Measurements from ENCODE around the gene ITGA3.

Gene ITGA3

GRCh38 chr17:50046667-50047066 is 9.2 kb upstream of the ITGA3 start:
- no CpG with 5 or more reads among the region's 6 CpGs for WGBS (ENCODE audit: insufficient coverage, insufficient read length)
- DNase-seq (ENCODE audit: low read depth, low spot score): no peak

DNA sequence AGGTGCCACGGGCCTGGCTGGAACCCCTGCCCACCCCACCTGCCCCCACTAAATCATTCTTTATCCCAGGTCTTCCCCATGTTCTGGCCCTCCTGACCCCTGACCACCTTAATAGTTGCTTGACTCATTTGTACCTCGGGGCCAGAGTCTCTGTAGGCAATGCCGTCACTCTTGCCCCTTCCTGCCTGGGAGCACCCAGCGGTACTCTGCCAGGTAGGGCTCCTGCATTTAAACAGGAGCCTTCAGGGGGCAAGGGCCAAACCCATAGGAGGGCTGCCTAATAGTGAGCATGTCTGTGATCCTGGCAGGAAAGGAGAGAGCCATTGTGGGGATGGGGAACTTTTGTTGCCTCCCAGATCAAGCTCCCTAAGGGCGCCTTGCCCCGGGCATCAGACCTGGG is 8.8 kb upstream of the ITGA3 start:
- Histone ChIP-seq H3K27me3 (ENCODE audit: control insufficient read depth, insufficient read depth, low read length) (no peaks in the 10 kb centered on the region), H3K27ac (ENCODE audit: low read length) (no peak overlapping the region), H3K36me3 (ENCODE audit: control insufficient read depth, insufficient read depth, low read length) (no peaks in the 10 kb centered on the region), H3K4me3 (ENCODE audit: low read length) (no peak overlapping the region), H3K4me1 (ENCODE audit: control insufficient read depth, insufficient read depth, low read length) (peaks cover 12% of the 10 kb centered on the region; the same call in 1 of the 2 replicates), H3K9me3 (ENCODE audit: control insufficient read depth, insufficient read depth, low read length) (no peaks in the 10 kb centered on the region)
- no CpG with 5 or more reads among the region's 6 CpGs for WGBS (ENCODE audit: insufficient coverage, insufficient read length)
- DNase-seq (ENCODE audit: low read depth, low spot score): no peak

More at GRCh38 chr17:50046667-50047066, 9.2 kb upstream of the ITGA3 start:
- peaks cover 12% of the 10 kb centered on the region; the same call in 1 of the 2 replicates for H3K4me1 ChIP-seq (ENCODE audit: control insufficient read depth, insufficient read depth, low read length)
- H3K27me3 ChIP-seq (ENCODE audit: control insufficient read depth, insufficient read depth, low read length): no peaks in the 10 kb centered on the region
- no peaks in the 10 kb centered on the region for H3K9me3 ChIP-seq (ENCODE audit: control insufficient read depth, insufficient read depth, low read length)
- no peak overlapping the region for H3K4me3 ChIP-seq (ENCODE audit: low read length)
- H3K36me3 ChIP-seq (ENCODE audit: control insufficient read depth, insufficient read depth, low read length): no peaks in the 10 kb centered on the region
- H3K27ac ChIP-seq (ENCODE audit: low read length): no peak overlapping the region

DNA sequence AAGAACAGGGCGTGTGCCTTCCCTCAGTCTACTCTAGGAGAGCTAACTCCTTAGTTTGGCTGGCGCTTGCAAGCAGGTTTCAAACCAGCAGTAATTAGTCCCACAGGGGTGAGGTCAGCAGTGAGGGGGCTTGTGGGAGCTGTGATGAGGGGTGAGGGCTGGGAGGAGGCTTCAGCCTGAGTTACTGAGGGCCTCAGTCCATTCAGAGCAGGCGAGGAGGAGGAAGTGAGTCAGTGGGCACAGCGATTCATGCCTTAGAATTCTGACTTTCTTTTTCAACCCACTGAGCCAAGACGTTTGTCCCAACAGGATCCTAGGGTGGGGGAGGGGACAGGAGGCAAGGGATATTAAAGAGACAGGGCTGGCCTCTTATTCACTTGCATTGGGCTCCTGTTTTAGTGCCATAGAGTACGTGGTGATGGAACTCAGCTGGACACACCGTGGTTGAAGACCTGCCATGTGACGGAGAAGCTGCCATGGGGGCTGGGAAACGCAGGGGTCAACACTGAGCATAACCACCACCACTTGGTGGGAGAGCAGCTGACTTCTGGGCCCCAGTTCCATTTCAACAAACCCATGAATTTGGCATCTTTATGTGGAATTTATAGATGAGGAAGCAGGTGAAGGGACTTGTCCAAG is 8.3 kb upstream of the ITGA3 start:
- DNase-seq (ENCODE audit: low read depth, low spot score): no peak
- Histone ChIP-seq H3K36me3 (ENCODE audit: control insufficient read depth, insufficient read depth, low read length) (no peaks in the 10 kb centered on the region), H3K27me3 (ENCODE audit: control insufficient read depth, insufficient read depth, low read length) (no peaks in the 10 kb centered on the region), H3K27ac (ENCODE audit: low read length) (no peak overlapping the region), H3K4me1 (ENCODE audit: control insufficient read depth, insufficient read depth, low read length) (peaks cover 12% of the 10 kb centered on the region; the same call in 1 of the 2 replicates), H3K9me3 (ENCODE audit: control insufficient read depth, insufficient read depth, low read length) (no peaks in the 10 kb centered on the region), H3K4me3 (ENCODE audit: low read length) (no peak overlapping the region)
- no CpG with 5 or more reads among the region's 9 CpGs for WGBS (ENCODE audit: insufficient coverage, insufficient read length)

GRCh38 chr17:50048146-50048720 is 7.7 kb upstream of the ITGA3 start:
- Histone ChIP-seq H3K9me3 (ENCODE audit: control insufficient read depth, insufficient read depth, low read length) (no peaks in the 10 kb centered on the region), H3K27ac (ENCODE audit: low read length) (no peak overlapping the region), H3K4me3 (ENCODE audit: low read length) (no peak overlapping the region), H3K27me3 (ENCODE audit: control insufficient read depth, insufficient read depth, low read length) (no peaks in the 10 kb centered on the region), H3K36me3 (ENCODE audit: control insufficient read depth, insufficient read depth, low read length) (no peaks in the 10 kb centered on the region), H3K4me1 (ENCODE audit: control insufficient read depth, insufficient read depth, low read length) (peaks cover 12% of the 10 kb centered on the region; the same call in 1 of the 2 replicates)
- DNase-seq (ENCODE audit: low read depth, low spot score): no peak
- no CpG with 5 or more reads among the region's 17 CpGs for WGBS (ENCODE audit: insufficient coverage, insufficient read length)

DNA sequence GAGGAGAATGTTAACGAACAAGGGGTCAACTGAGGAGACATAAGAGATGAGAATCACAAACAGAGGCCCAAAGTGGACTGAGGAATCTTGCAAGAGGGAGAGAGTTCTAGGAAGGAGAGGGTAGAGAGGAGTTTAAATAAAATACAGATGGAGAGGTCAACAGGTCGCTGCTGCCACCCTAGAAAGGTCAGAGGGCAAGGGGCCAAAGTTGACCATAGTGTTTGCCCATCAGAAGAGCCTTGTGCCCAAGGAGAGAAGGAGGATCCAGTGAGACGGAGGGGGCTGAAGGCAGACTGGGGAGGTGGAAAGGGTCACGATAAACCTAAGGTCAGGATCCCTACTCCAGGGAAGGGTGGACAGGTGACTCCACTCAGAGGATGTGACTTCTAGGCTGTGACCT is 6.9 kb upstream of the ITGA3 start:
- DNase-seq (ENCODE audit: low read depth, low spot score): no peak
- H3K27me3 ChIP-seq (ENCODE audit: control insufficient read depth, insufficient read depth, low read length): no peaks in the 10 kb centered on the region
- H3K27ac ChIP-seq (ENCODE audit: low read length): no peak overlapping the region
- no peak overlapping the region for H3K4me3 ChIP-seq (ENCODE audit: low read length)
- H3K4me1 ChIP-seq (ENCODE audit: control insufficient read depth, insufficient read depth, low read length): peaks cover 12% of the 10 kb centered on the region; the same call in 1 of the 2 replicates
- no peaks in the 10 kb centered on the region for H3K36me3 ChIP-seq (ENCODE audit: control insufficient read depth, insufficient read depth, low read length)
- no CpG with 5 or more reads among the region's 4 CpGs for WGBS (ENCODE audit: insufficient coverage, insufficient read length)
- H3K9me3 ChIP-seq (ENCODE audit: control insufficient read depth, insufficient read depth, low read length): no peaks in the 10 kb centered on the region

- Histone ChIP-seq H3K9me3 (ENCODE audit: control insufficient read depth, insufficient read depth, low read length) (no peaks in the 10 kb centered on the region), H3K27ac (ENCODE audit: low read length) (no peak overlapping the region), H3K4me1 (ENCODE audit: control insufficient read depth, insufficient read depth, low read length) (peaks cover 12% of the 10 kb centered on the region; the same call in 1 of the 2 replicates), H3K27me3 (ENCODE audit: control insufficient read depth, insufficient read depth, low read length) (no peaks in the 10 kb centered on the region), H3K4me3 (ENCODE audit: low read length) (no peak overlapping the region), H3K36me3 (ENCODE audit: control insufficient read depth, insufficient read depth, low read length) (no peaks in the 10 kb centered on the region)
- WGBS (ENCODE audit: insufficient coverage, insufficient read length): no CpG with 5 or more reads among the region's 3 CpGs
- DNase-seq (ENCODE audit: low read depth, low spot score): no peak
Observed at GRCh38 chr17:50049636-50050035, 6.3 kb upstream of the ITGA3 start.

DNA sequence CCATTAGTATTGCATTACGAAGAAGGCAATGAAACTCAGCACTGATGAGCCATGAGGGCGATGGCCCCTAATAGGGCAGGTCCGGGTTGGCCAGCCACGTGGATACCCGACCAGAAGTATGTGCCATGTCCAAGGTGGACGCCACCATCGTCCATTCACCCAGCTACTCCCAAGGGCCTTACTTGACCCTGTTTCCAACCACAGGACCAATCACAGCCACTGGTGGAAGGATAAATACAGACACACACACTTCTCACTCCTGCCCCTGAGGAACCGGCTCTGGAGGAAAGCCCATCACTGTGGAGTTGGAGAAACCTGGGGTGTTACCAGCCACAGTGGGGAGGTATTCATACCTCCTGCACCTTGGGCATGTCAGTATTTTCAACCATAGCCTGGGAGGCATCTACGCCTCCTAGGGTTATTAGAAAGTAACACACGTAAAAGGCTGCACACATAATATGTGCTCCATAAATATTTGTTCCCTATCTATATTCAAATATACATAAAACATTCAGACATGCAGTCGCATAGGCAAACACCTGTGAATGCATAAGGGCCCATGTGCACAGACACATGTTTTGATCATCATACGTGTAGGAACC is 5.4 kb upstream of the ITGA3 start:
- no peaks in the 10 kb centered on the region for H3K9me3 ChIP-seq (ENCODE audit: control insufficient read depth, insufficient read depth, low read length)
- no peak overlapping the region for H3K4me3 ChIP-seq (ENCODE audit: low read length)
- no CpG with 5 or more reads among the region's 12 CpGs for WGBS (ENCODE audit: insufficient coverage, insufficient read length)
- no peaks in the 10 kb centered on the region for H3K27me3 ChIP-seq (ENCODE audit: control insufficient read depth, insufficient read depth, low read length)
- H3K36me3 ChIP-seq (ENCODE audit: control insufficient read depth, insufficient read depth, low read length): no peaks in the 10 kb centered on the region
- H3K4me1 ChIP-seq (ENCODE audit: control insufficient read depth, insufficient read depth, low read length): peaks cover 12% of the 10 kb centered on the region; the same call in 1 of the 2 replicates
- no peak for DNase-seq (ENCODE audit: low read depth, low spot score)
- H3K27ac ChIP-seq (ENCODE audit: low read length): no peak overlapping the region

GRCh38 chr17:50051082-50051576 is 4.8 kb upstream of the ITGA3 start:
- Histone ChIP-seq H3K4me1 (ENCODE audit: control insufficient read depth, insufficient read depth, low read length) (peaks cover 12% of the 10 kb centered on the region; the same call in 1 of the 2 replicates), H3K36me3 (ENCODE audit: control insufficient read depth, insufficient read depth, low read length) (no peaks in the 10 kb centered on the region), H3K27ac (ENCODE audit: low read length) (no peak overlapping the region), H3K9me3 (ENCODE audit: control insufficient read depth, insufficient read depth, low read length) (no peaks in the 10 kb centered on the region), H3K4me3 (ENCODE audit: low read length) (no peak overlapping the region), H3K27me3 (ENCODE audit: control insufficient read depth, insufficient read depth, low read length) (no peaks in the 10 kb centered on the region)
- no CpG with 5 or more reads among the region's 4 CpGs for WGBS (ENCODE audit: insufficient coverage, insufficient read length)
- DNase-seq (ENCODE audit: low read depth, low spot score): no peak

DNA sequence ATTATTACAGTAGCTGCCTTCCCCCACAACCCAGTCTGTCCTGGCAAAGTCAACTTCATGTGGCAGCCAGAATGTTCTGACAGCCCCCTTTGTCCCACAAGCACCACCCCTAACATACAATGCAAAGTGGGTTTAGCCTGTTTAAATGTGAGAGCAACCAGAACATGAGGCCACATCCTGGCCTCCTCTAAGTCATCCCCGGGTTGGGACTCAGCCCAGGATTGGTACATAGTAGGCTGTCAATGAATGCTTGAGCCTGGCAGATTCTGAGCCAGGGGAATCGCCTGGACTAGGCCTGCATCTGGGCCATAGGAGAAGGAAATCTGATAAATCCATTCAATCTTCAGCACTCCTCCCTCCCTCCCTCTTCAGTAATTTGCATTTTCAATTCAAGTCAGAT is 4.3 kb upstream of the ITGA3 start:
- Histone ChIP-seq H3K9me3 (ENCODE audit: control insufficient read depth, insufficient read depth, low read length) (no peaks in the 10 kb centered on the region), H3K27me3 (ENCODE audit: control insufficient read depth, insufficient read depth, low read length) (no peaks in the 10 kb centered on the region), H3K4me3 (ENCODE audit: low read length) (no peak overlapping the region), H3K4me1 (ENCODE audit: control insufficient read depth, insufficient read depth, low read length) (peaks cover 12% of the 10 kb centered on the region; the same call in 1 of the 2 replicates), H3K36me3 (ENCODE audit: control insufficient read depth, insufficient read depth, low read length) (no peaks in the 10 kb centered on the region), H3K27ac (ENCODE audit: low read length) (no peak overlapping the region)
- WGBS (ENCODE audit: insufficient coverage, insufficient read length): no CpG with 5 or more reads among the region's 2 CpGs
- no peak for DNase-seq (ENCODE audit: low read depth, low spot score)

DNA sequence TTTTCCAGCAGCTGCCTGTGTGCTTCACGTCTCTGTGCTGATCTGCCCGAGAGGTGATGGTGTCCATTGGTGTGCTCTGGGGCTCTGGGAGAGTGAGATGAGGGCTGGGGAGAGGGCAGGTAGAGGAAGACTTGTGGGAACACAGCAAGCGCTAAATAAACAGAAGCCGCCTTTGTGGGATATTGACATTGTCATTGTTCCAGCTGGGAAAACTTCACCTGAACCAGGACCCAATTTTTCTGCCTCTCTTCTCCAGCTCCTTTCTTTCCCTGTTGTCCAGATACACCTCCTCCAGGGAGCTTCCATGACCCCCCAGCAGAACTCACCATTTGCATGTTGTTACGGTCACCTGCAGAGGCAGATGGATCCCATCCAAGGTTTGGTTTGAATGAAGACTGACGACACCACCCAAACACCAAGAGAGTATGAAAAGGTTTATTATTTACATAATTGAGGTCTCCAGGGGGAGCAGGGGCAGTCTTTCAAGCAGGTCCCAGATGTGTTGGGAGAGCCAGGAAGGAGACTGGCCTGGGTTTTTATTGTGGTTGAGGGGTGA is 3.6 kb upstream of the ITGA3 start:
- Histone ChIP-seq H3K36me3 (ENCODE audit: control insufficient read depth, insufficient read depth, low read length) (no peaks in the 10 kb centered on the region), H3K27me3 (ENCODE audit: control insufficient read depth, insufficient read depth, low read length) (no peaks in the 10 kb centered on the region), H3K9me3 (ENCODE audit: control insufficient read depth, insufficient read depth, low read length) (no peaks in the 10 kb centered on the region), H3K27ac (ENCODE audit: low read length) (no peak overlapping the region), H3K4me3 (ENCODE audit: low read length) (no peak overlapping the region), H3K4me1 (ENCODE audit: control insufficient read depth, insufficient read depth, low read length) (peaks cover 12% of the 10 kb centered on the region)
- no peak for DNase-seq (ENCODE audit: low read depth, low spot score)
- no CpG with 5 or more reads among the region's 6 CpGs for WGBS (ENCODE audit: insufficient coverage, insufficient read length)
